Panc1 (cell line): ENCODE measurements around the gene LRRC27.

Source experiments
- CTCF ChIP-seq: fragments of 450-650 bp; IDR thresholded peaks from 2 replicates; pipeline ENCODE4 v1.5.1; 2017; ENCODE audit warnings: mild to moderate bottlenecking
- POLR2AphosphoS5 ChIP-seq: IDR thresholded peaks from 2 replicates; pipeline ENCODE4 v1.6.1; 2012; ENCODE audit warnings: mild to moderate bottlenecking, low read depth, low read length, moderate library complexity
- TCF7L2 ChIP-seq: IDR thresholded peaks from 2 replicates; pipeline ENCODE4 v1.6.1; 2011; ENCODE audit warnings: mild to moderate bottlenecking, low read depth, low read length, inconsistent platforms

DNA sequence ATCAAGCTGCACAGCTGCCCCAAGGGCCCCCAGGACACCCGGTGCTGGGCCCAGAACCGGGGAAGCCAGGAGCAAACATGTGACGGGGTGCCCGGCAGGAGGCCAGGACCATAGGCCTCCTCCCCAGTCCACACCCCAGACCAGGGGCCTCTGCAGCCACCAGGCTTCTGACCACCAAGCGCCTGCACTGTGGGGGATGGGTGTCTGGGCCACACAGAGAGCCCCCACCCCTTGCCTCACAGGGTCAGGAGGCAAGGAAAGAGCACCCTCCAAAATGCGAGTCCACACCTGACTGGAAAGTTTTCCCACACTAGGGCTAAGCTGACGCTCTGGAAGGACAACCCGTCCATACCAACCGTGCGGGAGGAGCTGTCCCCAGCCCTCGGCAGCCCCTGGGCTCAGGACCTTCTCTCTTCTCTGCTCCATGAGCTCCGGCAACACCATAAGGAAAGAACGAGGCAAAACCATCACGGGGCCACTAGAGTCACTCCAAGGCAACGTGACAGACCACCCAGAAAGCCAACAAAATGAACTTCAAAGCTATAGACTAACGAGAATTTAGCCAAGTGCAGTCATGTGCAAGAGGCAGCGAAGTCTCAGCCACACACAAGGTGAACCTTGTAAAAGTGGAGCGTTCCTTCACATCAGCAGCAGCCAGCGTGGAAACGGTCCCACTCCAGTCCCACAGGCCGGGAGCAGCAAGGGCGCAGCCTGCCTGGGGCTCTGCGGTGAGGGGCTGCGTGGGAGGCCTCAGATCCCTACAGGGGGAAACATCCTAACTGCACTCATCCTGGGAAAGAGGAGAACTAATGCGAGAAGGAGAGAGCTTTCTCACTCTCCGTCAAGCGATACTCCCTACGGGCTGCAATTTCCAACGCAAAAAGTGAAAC is 29.3 kb upstream of the LRRC27 start:
- TF ChIP-seq CTCF (no peak), POLR2AphosphoS5 (no peak), TCF7L2 (no peak)
